Uterus (tissue), 2 donors: Measurements from ENCODE around the gene STIMATE.

Source experiments
- CTCF ChIP-seq, 4 experiments: fragments of 200-600 bp in 2 of 4; fragments of 450-650 bp in 2 of 4; sonication (generic) in 2 of 4; IDR thresholded peaks; one replicate each; pipeline ENCODE4 v1.5.1; 2016 to 2019; ENCODE audit warnings: antibody characterized with exemption in 4 of 4, mild to moderate bottlenecking in 2 of 4, moderate library complexity in 1 of 4
- POLR2A ChIP-seq, 2 donors: fragments of 450-650 bp; IDR thresholded peaks; one replicate each; pipeline ENCODE4 v1.6.1; 2016; ENCODE audit warnings: antibody characterized with exemption in 2 of 2, mild to moderate bottlenecking in 1 of 2, moderate library complexity in 1 of 2

DNA sequence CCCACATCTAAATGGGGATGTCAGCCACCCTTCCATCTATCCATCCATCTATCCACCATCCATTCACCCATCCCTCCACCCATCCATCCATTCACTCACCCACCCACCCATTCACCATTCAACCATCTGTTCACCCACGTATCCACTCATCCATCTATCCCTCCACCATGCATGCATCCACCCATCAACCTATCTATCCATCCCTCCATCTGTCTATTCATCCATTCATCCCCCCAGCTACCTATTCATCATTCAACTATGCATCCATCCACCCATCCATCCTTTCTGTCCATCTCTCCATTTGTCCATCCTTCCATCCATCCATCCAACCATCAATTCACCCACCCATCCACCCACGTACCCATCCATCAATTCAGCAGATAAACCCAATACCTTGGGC, 88.2 kb downstream of the STIMATE start:
- TF ChIP-seq CTCF (IDR thresholded peaks at IDR 0.05), result no peak
- TF ChIP-seq POLR2A (IDR thresholded peaks at IDR 0.05), result no peak
